ENCODE data around the gene HERC5.
"Not testable (repeated sequence)": the region's sequence is repeated elsewhere in the genome, so short reads cannot be mapped to it uniquely, and the experiment has no call there.

The HERC5 gene

GRCh38 chr4:88456670-88457306, at the start of gene HERC5:
TSS of gene HERC5 (plus strand) at chr4:88457119. CDS start at chr4:88457270, 151 bp downstream.
- peak; percentile 93 for DNase-seq (ENCODE audit: low spot score)

- DNase-seq (ENCODE audit: low spot score), result no peak
Observed at GRCh38 chr4:88409206-88409605, 47.7 kb upstream of the HERC5 start.

- DNase-seq (ENCODE audit: low spot score), result no peak
Observed at GRCh38 chr4:88409789-88410188, 47.1 kb upstream of the HERC5 start.

GRCh38 chr4:88411491-88412096, 45.3 kb upstream of the HERC5 start:
- DNase-seq (ENCODE audit: low spot score), result no peak

- no peak for DNase-seq (ENCODE audit: low spot score)
Observed at GRCh38 chr4:88413801-88414200, 43.1 kb upstream of the HERC5 start.

GRCh38 chr4:88414755-88415154, 42.2 kb upstream of the HERC5 start:
- DNase-seq (ENCODE audit: low spot score), result no peak

GRCh38 chr4:88415982-88416381, 40.9 kb upstream of the HERC5 start:
- no peak for DNase-seq (ENCODE audit: low spot score)

GRCh38 chr4:88418411-88418810, 38.5 kb upstream of the HERC5 start:
- DNase-seq (ENCODE audit: low spot score), result no peak

- no peak for DNase-seq (ENCODE audit: low spot score)
Observed at GRCh38 chr4:88419874-88420273, 37.0 kb upstream of the HERC5 start.

GRCh38 chr4:88420844-88421243, 36.1 kb upstream of the HERC5 start:
- DNase-seq (ENCODE audit: low spot score), result no peak

- DNase-seq (ENCODE audit: low spot score), result no peak
Observed at GRCh38 chr4:88422403-88422802, 34.5 kb upstream of the HERC5 start.

GRCh38 chr4:88429401-88429800, 27.5 kb upstream of the HERC5 start:
- no peak for DNase-seq (ENCODE audit: low spot score)

- DNase-seq (ENCODE audit: low spot score), result no peak
Observed at GRCh38 chr4:88435987-88436693, 20.8 kb upstream of the HERC5 start.

GRCh38 chr4:88437873-88438272, 19.0 kb upstream of the HERC5 start:
- DNase-seq (ENCODE audit: low spot score), result not testable (repeated sequence)

GRCh38 chr4:88439161-88439760, 17.7 kb upstream of the HERC5 start:
- no peak for DNase-seq (ENCODE audit: low spot score)

- DNase-seq (ENCODE audit: low spot score), result no peak
Observed at GRCh38 chr4:88440146-88440545, 16.8 kb upstream of the HERC5 start.

- DNase-seq (ENCODE audit: low spot score), result no peak
Observed at GRCh38 chr4:88441696-88442095, 15.2 kb upstream of the HERC5 start.

- no peak for DNase-seq (ENCODE audit: low spot score)
Observed at GRCh38 chr4:88442689-88443191, 14.2 kb upstream of the HERC5 start.

- DNase-seq (ENCODE audit: low spot score), result no peak
Observed at GRCh38 chr4:88443486-88443885, 13.4 kb upstream of the HERC5 start.

GRCh38 chr4:88445252-88445651, 11.7 kb upstream of the HERC5 start:
- no peak for DNase-seq (ENCODE audit: low spot score)

GRCh38 chr4:88446124-88446523, 10.8 kb upstream of the HERC5 start:
- no peak for DNase-seq (ENCODE audit: low spot score)

GRCh38 chr4:88447371-88448095, 9.4 kb upstream of the HERC5 start:
- no peak for DNase-seq (ENCODE audit: low spot score)
